GM18526 (cell line): ENCODE measurements around the gene CCL14.

Experiments used
- POLR2A ChIP-seq: IDR thresholded peaks from 3 replicates; pipeline ENCODE4 v1.6.1; 2011; ENCODE audit not compliant: insufficient read length; ENCODE audit errors: extremely low read depth

The CCL14 gene

GRCh38 chr17:35986643-35987042 lies at the start of gene CCL14:
TSS of gene CCL14 (minus strand) at chr17:35986729. CDS start at chr17:35986649, 80 bp downstream.
- TF ChIP-seq POLR2A, result no peak

GRCh38 chr17:36036235-36036634 lies 49.7 kb upstream of the CCL14 start:
- TF ChIP-seq POLR2A, result no peak

GRCh38 chr17:36034127-36034526 lies 47.6 kb upstream of the CCL14 start:
- no peak for TF ChIP-seq POLR2A

GRCh38 chr17:36030956-36031355 lies 44.4 kb upstream of the CCL14 start:
- no peak for TF ChIP-seq POLR2A

GRCh38 chr17:36027761-36028160 lies 41.2 kb upstream of the CCL14 start:
- no peak for TF ChIP-seq POLR2A

- no peak for TF ChIP-seq POLR2A
These were observed 37.8 kb upstream of the CCL14 start for GRCh38 chr17:36024106-36024869.

- no peak for TF ChIP-seq POLR2A
These were observed 32.9 kb upstream of the CCL14 start for GRCh38 chr17:36019423-36019822.

GRCh38 chr17:36017799-36018198 lies 31.3 kb upstream of the CCL14 start, which contains the start of gene CCL23:
TSS of gene CCL23 (minus strand) at chr17:36017972. CDS start at chr17:36017897, 75 bp downstream.
- no peak for TF ChIP-seq POLR2A

- no peak for TF ChIP-seq POLR2A
These were observed 30.0 kb upstream of the CCL14 start for GRCh38 chr17:36016555-36016954.

- TF ChIP-seq POLR2A, result no peak
These were observed 28.4 kb upstream of the CCL14 start for GRCh38 chr17:36014946-36015345.

- TF ChIP-seq POLR2A, result no peak
These were observed 24.7 kb upstream of the CCL14 start for GRCh38 chr17:36011201-36011600.

GRCh38 chr17:36008998-36009665 lies 22.6 kb upstream of the CCL14 start:
- TF ChIP-seq POLR2A, result no peak

GRCh38 chr17:36004594-36005108 lies 18.1 kb upstream of the CCL14 start:
- TF ChIP-seq POLR2A, result no peak

GRCh38 chr17:36002631-36003030 lies 16.1 kb upstream of the CCL14 start:
- TF ChIP-seq POLR2A, result no peak

- TF ChIP-seq POLR2A, result no peak
These were observed 15.5 kb upstream of the CCL14 start for GRCh38 chr17:36001862-36002603.
